ENCODE data around the gene DEPDC1B.
"Not testable (repeated sequence)": the region's sequence is repeated elsewhere in the genome, so short reads cannot be mapped to it uniquely, and the experiment has no call there.

The DEPDC1B gene

GRCh38 chr5:60699288-60699608 is 718 bp downstream of the DEPDC1B start:
- no peak for DNase-seq (ENCODE audit: low read depth in 2 of 3, low spot score in 1 of 3)

GRCh38 chr5:60698336-60698735 is 1.6 kb downstream of the DEPDC1B start:
- no peak for DNase-seq (ENCODE audit: low read depth in 2 of 3, low spot score in 1 of 3)

DNA sequence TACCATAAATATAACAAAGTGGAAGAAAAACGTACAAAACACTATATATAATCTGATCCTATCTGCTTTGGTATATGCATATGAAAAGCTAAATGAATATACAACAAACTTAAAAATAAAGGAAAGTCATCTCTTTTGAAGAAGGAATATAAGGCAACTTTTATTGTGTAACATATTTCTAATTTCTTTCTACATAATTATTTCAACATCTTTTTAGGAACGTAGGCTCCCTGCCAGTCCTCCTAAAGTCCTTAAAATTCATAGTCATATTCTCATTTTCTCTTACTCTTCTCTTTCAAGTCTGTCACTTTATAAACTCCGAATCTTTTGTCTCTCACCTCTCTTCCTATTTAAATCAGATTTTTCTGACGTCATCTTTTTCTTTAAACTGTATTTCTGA is 9.6 kb downstream of the DEPDC1B start:
- DNase-seq (ENCODE audit: low read depth in 2 of 3, low spot score in 1 of 3) = no peak

GRCh38 chr5:60688980-60689379 is 11.0 kb downstream of the DEPDC1B start:
- no peak for DNase-seq (ENCODE audit: low read depth in 2 of 3, low spot score in 1 of 3)

GRCh38 chr5:60687927-60688720 is 11.8 kb downstream of the DEPDC1B start:
- no peak for DNase-seq (ENCODE audit: low read depth in 2 of 3, low spot score in 1 of 3)

GRCh38 chr5:60686157-60686556 is 13.8 kb downstream of the DEPDC1B start:
- DNase-seq (ENCODE audit: low read depth in 2 of 3, low spot score in 1 of 3) = no peak

DNA sequence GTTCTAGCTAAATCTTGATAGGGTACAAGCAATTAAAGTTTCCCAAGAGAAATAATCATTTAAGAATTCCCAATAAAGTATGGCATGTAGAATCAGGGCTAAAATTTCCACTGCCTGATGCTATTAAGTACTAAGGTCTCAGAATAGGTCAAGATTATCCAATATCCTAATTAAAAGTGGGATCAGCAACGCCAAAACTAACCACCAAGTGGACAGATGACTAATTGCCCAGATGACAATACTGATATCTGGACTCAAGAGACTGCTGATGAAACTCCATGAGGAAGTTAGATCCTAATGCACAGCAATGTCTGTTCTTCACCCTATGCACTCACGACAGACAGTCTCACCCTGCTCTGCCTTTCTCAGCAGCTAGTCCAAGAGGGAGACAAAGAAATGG is 14.3 kb downstream of the DEPDC1B start:
- DNase-seq (ENCODE audit: low read depth in 2 of 3, low spot score in 1 of 3) = no peak

DNA sequence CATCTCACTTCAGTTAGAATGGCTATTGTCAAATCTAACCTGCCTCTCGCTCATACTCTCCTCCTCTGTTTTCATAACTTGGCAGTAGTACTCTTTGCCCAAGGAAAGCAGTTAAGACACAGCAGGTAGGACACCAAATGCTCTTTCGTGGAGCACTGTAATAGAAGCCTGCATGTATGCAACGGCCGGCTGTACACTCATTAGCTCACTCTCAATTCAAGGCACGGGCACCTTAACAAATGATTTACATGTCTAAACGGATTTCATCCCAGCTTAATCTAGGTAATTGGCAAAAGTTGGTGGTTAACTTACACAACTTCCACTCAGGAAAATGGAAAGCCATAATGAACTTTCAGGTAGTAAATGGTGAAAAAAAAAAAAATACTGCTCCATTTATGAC is 14.9 kb downstream of the DEPDC1B start:
- DNase-seq (ENCODE audit: low read depth in 2 of 3, low spot score in 1 of 3) = no peak

GRCh38 chr5:60682007-60682406 is 18.0 kb downstream of the DEPDC1B start:
- not testable (repeated sequence) for DNase-seq (ENCODE audit: low read depth in 2 of 3, low spot score in 1 of 3)

DNA sequence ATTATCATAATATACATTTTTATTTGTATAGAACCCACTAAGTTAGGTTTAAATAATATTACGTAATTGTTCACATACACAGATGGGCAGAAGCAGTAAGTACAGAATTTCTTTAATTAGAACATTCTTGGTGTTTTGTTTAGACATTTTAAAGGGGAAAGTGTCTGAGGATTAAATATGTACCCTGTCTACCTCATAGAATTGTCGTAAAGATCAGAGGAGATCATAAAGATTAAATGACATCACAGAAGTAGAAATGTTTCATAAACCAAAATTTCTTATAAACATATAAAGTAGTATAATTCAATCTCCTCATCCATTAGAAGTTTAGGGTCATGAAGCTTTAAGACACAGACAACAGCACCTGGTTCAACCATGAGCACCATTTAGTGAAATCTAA is 20.1 kb downstream of the DEPDC1B start:
- no peak for DNase-seq (ENCODE audit: low read depth in 2 of 3, low spot score in 1 of 3)

DNA sequence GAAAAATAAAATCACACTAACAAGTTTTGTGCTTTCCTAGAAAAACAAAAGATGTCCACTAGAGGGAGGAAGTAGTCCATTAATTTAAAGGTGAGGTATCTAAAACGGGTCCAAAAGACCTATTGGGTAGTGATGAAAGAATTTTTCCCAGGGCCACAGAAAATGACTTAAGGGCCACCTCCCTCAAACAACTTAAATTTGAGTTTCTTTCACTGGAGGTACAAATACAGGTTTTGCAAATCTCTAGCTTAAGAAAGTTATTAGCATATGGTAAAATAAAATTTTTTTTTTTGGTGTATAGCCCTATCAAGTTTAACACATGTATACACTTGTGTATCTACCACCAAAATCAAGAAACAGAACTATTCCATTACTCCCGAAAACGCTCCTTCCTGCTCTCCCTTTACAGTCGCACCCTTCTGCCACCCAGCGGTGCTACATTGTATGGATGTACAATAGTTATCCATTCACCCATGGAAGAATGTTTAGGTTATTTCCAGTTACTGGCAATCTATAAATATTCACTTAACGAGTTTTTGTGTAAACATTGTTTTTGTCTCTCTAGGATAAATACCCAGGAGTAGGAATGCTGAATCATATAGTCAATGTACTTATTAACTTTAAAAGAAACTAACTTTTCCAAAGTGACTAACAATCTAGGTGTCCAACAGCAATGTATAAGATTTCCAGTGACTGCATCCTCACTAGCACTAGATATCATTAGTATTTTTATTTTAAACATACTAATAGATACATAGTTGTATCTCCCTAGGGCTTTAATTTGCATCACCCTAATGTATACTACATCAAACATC is 21.9 kb downstream of the DEPDC1B start:
- no peak for DNase-seq (ENCODE audit: low read depth in 2 of 3, low spot score in 1 of 3)

DNA sequence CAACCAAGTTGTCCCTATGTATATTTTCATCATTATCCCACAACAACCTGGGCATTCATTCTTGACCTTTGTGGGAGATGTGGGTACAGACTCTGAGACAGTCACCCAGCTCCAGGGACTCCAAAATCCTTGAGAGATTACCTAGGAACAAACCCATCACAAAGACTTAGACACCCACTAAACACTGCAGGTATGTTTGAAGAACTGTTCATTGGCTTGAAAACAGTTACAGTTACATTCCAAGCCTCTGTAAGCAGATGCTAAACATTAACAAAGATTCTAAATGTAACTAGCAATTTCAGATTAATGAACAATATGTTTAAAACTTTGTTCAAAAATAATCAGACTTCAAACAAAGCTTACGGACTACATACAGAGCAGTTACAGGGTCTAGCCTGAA is 24.7 kb downstream of the DEPDC1B start:
- DNase-seq (ENCODE audit: low read depth in 2 of 3, low spot score in 1 of 3) = no peak

DNA sequence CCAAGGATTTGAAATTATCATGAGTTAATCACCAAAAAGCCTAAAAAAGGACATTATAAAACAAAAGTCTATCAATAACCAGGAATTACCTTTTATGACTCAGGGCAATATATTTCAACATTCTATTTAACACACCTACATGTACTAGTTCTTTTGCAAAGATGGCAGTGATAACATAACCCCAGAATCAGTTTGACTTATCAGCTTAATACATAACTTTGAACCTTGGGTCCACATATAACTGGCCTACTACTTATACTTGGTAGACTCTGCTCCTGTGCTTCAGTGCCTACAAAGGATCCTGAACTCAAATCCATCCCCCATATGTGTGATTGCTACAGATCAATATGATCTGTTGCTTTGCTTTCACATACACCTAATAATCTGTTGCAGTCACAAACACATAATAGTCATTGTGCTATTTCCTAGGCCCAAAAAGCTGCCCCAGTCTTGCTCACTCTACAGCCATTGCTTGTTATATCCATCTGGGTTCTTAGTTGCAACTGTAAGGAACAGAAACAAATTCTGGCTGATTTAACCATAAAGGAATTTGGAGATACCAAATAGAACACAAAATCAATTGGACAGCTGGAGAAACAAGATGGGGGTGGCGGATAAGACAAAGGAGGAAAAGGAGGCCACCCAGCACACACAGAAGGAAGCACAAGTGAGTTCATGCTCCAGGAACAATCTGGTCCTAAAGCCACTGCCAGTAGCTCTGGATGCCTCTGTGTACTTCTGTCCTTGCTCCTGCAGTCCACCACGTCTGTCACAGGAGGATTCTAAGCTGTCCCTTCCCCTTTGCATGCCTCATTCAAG is 25.5 kb downstream of the DEPDC1B start:
- no peak for DNase-seq (ENCODE audit: low read depth in 2 of 3, low spot score in 1 of 3)

DNA sequence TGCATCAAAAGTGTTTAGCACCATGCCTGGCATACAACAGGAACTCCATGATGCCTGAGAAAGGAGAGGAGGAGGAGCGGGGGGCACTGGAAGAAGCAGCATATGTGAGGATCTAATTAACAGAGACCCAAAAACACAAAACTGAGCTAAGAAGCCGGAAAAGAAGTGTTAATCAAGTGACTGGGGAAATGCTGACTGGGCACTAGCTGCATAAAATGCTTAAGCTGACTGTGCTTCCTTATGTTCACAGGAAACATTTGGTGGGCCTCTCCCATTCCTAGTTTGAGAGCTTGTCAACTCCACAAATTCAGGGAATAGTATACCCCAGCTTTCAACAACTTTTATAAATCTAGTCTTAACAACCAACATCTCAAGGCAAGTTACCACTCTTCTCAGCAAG is 26.6 kb downstream of the DEPDC1B start:
- no peak for DNase-seq (ENCODE audit: low read depth in 2 of 3, low spot score in 1 of 3)

DNA sequence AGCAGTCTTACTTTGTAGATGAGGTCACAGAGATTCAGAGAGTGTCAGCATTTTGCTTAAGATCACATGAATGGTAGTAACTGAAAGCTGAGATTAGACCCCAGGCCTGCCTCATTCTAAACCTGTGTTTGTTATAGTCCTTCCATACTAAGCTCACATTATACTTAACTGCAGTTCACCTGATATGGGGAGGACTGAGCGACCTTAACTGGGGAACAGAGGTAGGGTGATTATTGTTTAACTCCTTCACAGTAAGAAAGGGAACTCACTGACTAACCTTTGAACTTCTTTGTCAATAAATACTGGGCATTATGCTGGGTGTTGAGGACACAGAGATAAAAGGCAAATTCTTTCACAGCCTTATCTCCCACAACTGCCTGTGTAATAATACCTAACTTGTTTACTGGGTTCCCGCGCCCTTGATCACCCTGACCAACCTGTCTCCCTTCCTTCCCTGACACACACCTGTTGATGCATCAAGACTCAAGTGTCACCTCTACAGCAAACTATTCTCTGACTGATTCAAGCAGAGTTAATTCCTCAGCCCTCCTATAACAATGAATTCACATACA is 27.2 kb downstream of the DEPDC1B start:
- DNase-seq (ENCODE audit: low read depth in 2 of 3, low spot score in 1 of 3) = no peak

DNA sequence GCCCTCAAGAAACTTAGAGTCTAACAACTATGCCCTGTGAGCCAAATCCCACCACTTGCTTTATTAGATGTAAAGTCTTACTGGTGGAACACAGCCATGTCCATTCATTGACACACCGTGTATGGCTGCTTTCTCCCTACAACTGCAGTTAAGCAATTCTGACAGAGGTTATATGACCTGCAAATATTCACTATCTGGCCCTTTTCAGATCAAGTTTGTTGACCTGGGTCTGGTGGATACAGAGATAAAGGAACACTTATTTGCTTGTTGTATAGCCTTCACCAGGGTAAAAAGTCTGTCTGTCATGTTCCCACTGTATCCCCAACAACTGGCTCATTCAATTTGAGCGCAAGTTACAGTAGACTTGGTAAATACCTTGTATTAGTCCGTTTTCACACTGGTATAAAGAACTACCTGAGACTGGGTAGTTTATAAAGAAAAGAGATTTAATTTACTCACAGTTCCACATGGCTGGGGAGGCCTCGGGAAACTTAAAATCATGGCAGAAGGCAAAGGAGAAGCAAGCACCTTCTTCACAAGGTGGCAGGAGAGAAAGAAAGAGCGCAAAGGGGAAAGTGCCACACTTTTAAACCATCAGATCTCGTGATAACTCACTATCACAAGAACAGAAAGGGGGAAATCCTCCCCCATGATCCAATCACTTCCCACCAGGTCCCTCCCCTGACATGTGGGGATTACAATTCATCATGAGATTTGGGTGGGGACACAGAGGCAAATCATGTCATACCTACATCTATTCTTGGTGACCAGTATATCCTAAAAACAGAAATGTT is 27.9 kb downstream of the DEPDC1B start:
- DNase-seq (ENCODE audit: low read depth in 2 of 3, low spot score in 1 of 3) = no peak

GRCh38 chr5:60670749-60671148 is 29.2 kb downstream of the DEPDC1B start:
- DNase-seq (ENCODE audit: low read depth in 2 of 3, low spot score in 1 of 3) = no peak

- peak in 1 of 3 donors; percentile 19 for DNase-seq (ENCODE audit: low read depth in 2 of 3, low spot score in 1 of 3)
Measured at GRCh38 chr5:60668686-60669304, 31.2 kb downstream of the DEPDC1B start.

DNA sequence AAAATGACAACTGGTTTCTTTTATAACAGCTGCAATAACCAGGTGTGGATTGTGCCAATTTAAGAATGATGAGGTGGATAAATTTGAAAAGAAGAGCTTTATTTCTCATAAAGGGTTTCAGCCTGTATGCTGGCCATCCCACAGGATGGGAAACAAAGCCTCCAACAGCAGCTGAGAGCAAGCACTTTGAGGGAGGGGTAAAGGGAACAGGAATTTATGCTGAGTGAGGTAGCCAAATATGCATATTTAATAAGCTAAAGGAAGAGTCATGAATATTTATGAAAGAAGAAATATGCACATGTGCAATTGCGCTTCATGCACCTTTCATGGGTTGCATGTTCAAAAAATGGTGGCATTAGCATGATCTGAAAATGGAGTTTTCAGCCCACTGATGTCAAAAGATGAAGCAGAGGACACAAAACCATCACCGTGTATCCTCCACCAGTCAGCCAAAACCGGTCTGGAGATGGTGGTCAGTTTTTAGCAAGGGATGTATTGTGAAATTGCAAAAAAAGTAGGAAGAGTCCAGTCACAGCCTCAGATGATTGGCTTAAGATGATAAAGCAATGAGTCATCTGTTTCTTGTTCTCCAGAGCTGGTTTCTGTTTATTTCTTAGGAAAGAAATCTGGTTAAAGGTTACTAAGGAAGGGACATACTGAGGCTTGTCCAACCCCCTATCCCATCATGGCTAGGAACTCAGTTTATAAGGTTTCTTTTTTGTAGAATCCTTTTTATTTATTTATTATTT is 47.9 kb downstream of the DEPDC1B start:
- DNase-seq (ENCODE audit: low read depth in 2 of 3, low spot score in 1 of 3) = no peak

Measured in stimulated activated CD4-positive, alpha-beta T cell treated with anti-CD3 and anti-CD28 coated beads, Interleukin-12 subunit alpha, Interleukin-12 subunit beta, amount 100 ng/mL, for 48 hours (primary cell).